Activated T-cell treated with anti-CD3 and anti-CD28 coated beads, Interleukin-2, amount 50 U/mL, for 48 hours (primary cell): Measurements from ENCODE around the gene CDC6.
A peak's percentile ranks its signal among the peaks of the same experiment; 100 is the strongest.

Source experiments
- DNase-seq, 2 experiments: peaks; one replicate each; pipeline ENCODE4 v3.0.0-alpha.2; 2020

The CDC6 gene

DNA sequence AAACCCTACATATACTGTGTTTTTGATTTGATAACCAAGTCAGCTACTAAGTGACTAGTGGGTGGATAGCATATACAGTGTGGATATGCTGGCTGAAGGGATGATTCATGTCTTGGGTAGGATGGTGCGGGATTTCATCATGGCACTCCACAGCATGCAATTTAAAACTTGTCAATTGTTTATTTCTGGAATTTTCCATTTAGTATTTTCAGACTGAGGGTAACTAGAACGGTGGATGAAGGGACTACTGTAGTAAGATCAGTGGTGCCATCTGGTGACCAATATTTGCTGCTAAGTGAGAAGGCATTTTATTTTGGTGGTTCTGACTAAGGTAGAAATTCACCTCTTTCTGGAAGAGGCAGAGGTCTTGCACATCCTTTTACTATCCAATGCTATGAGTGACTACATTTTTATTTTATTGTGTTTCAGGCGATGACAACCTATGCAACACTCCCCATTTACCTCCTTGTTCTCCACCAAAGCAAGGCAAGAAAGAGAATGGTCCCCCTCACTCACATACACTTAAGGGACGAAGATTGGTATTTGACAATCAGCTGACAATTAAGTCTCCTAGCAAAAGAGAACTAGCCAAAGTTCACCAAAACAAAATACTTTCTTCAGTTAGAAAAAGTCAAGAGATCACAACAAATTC, 3.1 kb downstream of the CDC6 start:
- DNase-seq: no peak

DNA sequence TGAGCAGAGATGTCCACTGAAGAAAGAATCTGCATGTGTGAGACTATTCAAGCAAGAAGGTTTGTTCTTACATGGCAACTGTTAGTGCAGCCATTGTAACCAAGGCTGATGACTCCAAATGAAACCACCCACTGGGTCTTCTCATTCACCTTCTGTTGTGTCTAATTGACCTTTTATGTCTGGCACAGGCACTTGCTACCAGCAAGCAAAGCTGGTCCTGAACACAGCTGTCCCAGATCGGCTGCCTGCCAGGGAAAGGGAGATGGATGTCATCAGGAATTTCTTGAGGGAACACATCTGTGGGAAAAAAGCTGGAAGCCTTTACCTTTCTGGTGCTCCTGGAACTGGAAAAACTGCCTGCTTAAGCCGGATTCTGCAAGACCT, 3.6 kb downstream of the CDC6 start:
- no peak for DNase-seq

DNA sequence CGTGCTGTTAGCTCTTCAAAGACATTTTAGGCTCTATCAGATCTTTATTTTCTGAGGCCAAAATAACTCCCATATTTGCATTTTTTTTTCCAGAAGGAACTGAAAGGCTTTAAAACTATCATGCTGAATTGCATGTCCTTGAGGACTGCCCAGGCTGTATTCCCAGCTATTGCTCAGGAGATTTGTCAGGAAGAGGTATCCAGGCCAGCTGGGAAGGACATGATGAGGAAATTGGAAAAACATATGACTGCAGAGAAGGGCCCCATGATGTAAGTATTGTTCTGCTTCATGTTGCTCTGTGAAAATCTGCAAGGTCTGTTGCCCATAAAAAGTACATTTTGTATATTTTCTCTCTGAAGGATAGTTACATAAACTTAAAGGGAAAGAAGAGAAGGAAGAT, 5.7 kb downstream of the CDC6 start:
- DNase-seq: no peak

DNA sequence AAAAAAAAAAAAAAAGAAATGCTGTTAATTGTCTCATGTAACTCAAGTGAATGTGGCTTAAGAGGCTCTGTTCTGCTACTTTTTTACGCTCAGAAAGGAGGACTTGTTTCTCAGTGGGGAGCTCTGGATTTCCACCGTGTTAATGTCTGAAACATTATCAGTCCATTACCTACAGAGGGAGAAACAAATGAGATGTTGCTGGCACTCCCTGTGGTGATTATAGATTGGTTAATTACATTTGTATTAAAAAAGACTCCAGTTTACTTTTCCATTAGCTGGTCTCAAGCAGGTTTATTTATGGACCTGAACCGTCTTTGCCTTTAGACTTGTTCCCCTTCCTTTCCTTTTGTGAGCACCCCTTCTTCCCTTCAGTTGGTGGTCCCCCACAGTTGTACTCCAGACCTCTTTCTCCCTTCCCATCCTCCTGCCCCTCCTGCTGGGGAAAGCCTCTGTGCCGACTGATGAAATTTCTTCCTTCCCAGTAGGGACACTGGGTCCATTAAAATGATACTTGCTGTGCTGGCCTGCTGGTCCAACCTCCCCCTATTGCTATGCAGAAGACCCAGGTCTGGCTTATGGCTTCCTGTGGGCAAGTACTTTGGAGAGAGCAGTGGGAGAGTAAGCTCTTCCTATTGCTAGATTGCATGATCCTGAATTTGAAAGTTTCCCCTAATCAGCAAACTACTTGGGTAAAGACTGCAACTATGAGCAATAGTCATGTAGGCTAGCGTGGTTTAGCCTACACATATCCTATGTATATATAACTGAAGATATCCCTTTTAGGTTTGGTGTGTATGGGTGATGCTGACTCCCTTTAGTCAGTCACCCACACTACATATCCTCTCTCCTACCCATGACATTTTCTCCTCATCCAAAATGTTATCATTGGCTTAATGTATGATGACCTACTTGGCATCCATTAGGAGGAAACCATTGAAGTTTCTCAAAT, 8.1 kb downstream of the CDC6 start:
- DNase-seq: no peak

DNA sequence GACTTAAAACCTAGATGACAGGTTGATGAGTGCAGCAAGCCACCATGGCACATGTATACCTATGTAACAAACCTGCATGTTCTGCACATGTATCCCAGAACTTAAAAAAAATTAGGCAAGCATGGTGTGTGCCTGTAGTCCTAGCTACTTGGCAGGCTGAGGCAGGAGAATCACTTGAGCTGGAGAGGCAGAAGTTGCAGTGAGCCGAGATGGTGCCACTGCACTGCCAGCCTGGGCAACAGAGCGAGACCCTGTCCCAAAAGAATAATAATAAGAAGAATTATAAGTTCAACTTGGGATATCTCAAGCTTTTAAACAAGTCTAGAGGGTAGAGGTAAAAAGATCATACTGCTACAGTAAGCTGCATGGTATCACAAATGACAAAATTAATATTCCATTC, 9.8 kb downstream of the CDC6 start:
- DNase-seq: no peak

DNA sequence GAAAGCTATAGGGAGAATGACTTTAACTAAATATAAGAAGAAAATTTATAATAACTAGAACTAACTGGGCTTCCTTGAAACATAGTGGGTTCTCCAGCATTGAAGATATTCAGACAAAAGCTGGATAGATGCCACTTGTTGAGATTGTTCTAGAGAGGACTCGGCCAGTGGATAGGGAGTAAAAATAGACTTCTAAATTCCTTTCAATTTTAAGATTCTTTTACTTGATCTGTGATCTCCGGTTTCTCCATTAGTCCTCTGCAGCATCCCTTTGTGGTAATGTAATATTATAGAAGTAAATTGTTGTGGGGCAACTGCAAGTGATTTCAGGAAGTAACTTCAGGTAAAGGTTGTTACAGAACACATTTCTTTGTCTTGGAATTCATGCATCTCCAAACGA, 11.0 kb downstream of the CDC6 start:
- DNase-seq: no peak

DNA sequence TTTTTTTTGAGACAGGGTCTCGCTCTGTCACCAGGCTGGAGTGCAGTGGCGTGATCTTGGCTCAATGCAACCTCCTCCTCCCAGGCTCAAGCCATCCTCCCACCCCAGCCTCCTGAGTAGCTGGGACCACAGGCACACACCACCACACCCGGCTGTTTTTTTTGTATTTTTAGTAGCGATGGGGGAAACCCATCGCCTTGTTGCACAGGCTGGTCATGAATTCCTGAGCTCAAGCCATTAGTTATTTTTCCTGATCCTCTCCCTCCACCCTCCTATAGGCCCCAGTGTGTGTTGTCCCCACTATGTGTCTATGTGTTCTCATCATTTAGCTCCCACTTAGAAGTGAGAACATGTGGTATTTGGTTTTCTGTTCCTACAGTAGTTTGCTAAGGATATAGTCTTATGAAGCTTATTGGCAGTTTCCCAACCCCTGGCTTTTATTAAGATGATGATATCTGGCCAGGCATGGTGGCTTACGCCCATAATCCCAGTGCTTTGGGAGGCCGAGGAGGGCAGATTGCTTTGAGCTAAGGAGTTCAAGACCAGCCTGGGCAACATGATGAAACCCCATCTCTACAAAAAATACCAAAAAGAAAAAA, 11.6 kb downstream of the CDC6 start:
- peak in 1 of 2 experiments; percentile 12 for DNase-seq

DNA sequence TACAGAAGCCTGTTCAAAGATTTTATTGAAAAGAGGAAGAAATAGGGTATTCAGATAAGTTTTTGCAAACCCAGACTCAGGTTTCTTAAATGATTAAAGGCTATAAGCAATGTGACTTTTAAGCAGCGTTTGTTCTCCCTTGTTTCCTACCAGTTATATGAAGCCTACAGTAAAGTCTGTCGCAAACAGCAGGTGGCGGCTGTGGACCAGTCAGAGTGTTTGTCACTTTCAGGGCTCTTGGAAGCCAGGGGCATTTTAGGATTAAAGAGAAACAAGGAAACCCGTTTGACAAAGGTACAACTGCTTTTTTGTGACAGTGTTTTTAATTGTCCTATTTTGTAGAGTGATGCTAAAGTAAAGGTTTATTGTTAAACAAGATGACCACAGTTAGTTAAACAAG, 13.6 kb downstream of the CDC6 start:
- DNase-seq: peak in 1 of 2 experiments; percentile 18

DNA sequence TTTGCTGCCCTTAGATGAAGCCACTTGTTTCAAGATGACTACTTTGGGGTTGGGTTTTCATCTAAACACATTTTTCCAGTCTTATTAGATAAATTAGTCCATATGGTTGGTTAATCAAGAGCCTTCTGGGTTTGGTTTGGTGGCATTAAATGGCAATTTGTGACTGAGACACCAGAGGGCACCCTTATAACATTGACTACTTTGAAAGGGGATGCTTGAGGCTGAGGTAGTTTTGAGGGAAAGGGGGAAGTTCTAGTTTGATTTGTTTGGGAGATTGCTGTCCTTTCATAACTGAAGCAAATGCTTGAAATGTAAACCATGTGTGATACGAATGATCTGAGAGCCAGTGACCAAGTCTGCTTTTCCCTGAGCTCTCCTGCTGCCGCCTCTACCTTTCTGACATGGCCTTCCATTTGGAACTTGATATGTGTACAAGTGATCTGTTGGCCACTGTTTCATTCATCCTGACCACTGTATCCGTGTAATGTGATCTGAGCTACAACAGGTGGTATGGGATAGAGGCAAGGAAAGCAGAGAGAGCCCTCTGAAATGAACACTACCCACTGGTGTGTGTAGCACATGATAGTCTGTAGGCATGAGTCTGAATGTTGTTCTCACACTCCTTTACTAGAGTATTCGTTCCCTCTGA, 15.5 kb downstream of the CDC6 start:
- DNase-seq: peak; percentile 35 to 44

DNA sequence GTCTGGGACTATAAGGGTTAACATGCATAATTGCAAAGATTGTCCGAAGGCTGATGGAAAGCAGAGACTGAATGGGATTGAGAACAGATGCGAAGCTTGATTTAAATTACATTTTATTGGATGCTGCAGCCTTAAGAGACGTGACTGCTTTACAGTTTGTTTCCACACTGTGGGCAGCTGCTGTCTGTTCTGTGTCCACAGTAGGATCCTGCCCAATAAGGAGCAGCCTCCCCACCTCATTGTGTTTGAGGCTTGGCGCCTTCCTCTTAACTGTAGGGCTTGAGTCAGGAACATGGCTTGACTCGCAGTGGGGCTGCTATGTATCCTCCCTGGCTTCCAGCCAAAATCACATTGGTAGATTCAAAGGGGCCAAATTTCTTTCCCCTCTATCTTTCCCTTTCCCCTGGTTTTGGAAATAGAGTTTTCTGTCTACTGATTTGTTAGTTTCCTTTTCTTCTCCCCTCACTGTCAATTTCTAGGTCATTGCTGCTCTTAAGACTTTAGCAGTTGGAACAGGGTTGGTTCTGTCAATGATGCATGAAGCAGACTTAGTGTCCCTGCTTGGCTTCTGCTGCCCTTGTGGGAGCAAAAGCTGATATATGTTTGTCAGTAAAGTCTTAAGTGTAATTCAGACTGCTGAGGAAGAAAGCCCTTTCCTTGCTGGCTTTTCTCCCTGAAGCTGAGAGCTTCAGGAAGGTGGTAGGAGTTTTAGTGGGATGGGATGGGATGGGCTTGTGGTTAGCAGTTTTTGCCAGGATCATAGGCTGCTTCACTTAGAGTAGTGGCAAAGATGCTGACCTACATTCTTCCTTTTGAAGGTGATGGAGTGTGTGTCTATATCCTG, 16.3 kb downstream of the CDC6 start:
- peak; percentile 18 to 23 for DNase-seq

DNA sequence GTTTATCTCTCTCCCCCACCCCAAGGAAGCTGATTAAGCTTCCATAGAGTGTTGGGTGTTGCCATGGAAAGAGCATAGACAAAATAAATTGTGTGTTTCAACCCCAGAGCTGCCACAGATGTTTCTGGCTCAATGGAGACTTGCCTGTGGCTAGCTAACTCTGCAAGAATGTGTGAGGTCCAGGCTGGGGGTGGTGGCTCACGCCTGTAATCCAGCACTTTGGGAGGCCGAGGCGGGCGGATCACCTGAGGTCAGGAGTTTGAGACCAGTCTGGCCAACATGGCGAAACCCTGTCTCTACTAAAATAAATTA, 16.8 kb downstream of the CDC6 start:
- peak in 1 of 2 experiments; percentile 17 for DNase-seq

DNA sequence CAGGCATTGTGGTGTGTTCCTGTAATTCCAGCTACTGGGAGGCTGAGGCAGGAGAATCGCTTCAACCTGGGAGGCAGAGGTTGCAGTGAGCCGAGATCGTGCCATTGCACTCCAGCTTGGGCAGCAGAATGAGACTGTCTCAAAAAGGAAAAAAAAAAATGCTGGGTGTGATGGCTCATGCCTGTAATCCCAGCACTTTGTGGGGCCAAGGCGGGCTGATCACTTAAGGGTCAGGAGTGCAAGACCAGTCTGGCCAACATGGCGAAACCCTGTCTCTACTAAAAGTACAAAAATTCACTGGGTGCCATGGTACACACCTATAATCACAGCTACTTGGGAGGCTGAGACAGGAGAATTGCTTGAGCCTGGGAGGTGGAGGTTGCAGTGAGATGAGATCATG, 17.2 kb downstream of the CDC6 start:
- peak; percentile 21 to 23 for DNase-seq

DNA sequence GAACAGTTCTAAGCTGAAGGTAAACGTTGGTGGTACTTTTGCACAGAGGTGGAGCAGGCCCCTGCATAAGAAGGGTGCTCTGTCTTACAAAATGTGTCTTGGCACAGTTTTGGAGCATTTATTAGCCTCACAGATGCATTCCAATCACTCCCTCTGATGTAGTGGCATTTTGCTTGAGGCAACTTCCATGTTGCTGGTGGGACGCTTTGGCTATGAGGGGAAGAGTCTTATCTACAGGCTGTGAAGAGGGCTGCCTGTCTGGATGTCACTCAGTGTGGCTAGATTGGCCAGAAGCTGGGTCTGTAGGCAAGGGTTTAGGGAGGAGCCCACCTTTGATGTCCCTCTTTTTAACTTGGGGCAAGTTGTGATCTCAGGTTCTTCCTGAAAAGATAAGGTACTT, 18.7 kb downstream of the CDC6 start:
- DNase-seq: peak in 1 of 2 experiments; percentile 22

DNA sequence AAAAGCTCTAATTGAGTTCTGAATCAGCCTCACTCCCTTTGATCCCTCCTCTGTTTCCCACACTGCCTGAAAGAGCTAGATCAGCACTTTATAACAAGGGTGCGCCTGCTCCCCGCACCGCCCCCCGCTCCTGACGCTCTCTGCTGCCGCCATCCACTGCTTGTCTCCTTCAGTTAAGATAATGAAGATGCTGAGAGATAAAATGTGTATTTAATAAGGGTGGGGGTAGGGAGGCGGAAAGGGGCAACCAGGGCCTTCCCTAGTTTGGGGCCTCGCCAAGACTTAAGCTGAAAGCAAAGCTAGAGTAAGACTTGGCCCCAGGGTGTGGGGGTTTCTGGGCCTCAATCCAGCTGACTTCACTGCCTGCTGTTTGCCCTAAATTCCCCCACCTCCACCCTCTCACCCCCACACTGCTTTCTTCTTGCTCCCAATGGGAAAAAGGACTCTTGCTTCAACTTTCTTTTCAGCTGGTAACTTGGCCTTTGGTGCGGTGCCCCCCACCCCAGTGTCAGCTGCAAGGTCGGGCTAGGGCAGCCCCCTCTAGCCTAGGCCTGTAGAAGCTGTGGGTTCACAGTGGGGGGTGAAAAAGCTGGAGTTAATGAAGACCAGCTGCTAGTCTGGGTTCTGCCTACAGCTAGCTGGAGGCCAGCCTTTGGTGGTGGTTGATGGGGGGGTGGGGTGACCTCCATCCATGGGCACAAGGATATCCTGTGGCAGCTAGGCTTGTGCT, 19.5 kb downstream of the CDC6 start:
- peak; percentile 40 to 42 for DNase-seq

DNA sequence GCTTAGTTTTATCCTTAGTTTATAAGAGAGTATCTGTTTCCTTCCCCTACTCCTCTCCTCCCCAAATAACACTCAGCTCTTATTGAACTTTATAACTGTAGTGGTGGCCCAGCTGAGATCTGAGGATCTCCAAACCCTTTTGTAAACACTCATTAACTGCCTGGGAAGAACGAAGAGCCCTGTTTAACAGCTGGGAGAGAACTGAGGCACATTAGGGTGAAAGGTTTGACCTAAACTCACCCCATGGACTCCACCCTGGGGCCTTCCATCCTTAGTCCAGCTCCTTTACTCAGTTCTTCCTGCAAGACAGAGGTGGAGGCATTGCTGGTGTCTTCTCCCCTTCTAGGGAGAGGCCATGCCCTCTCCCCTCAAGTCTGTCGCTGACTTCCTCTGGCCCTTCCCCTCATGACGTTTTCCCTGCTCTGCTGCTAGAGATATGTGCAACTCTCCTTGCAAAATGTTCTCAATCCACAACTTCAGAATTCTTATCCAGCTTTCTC, 20.1 kb downstream of the CDC6 start:
- DNase-seq: peak; percentile 25 to 27

DNA sequence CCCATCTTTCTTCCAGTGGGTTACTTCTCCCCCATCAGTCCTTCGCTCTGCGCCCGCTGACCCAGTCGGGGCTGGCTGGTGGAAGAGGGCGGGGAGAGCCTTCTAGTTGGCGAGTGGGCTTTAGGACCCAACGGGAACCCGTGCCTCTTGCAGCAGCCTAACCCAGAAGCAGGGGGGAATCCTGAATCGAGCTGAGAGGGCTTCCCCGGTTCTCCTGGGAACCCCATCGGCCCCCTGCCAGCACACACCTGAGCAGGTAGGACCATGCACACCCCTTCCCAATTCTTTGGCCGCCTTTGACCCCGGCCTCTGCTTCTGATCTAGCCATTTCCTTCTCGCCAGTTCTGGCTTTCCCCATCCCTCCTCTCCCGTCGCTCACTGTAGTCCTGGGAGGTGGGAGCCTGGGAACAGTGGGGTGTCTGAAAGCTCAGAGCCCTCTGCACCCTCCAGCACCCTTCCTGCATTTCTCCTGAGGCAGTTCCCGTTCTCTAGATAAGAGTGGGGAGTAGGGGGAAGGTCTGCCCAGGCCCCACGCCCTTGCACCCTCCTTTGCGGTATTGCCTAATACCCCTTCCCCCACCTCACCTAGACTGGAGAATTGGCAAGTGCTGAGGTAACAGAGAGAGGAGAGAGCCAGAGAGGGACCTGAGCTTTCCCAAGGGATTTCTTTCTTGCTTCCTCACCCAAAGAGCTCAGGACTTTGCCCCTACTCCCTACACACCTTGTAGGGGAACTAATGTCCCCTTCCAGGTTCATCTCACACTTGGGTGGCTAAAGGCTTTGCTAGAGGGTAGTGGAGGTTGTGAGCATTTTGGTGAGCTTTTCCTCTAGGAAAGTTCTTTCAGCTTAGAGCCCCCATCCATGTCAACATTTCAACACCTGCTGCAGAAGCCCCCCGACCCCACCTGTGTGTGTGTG, 21.6 kb downstream of the CDC6 start, which contains the start of gene RARA:
RARA (plus strand) TSS at position 150 of the 918 bp plus-strand sequence. CDS start 22,039 bp downstream, outside the sequence.
- peak in 1 of 2 experiments; percentile 55 for DNase-seq

DNA sequence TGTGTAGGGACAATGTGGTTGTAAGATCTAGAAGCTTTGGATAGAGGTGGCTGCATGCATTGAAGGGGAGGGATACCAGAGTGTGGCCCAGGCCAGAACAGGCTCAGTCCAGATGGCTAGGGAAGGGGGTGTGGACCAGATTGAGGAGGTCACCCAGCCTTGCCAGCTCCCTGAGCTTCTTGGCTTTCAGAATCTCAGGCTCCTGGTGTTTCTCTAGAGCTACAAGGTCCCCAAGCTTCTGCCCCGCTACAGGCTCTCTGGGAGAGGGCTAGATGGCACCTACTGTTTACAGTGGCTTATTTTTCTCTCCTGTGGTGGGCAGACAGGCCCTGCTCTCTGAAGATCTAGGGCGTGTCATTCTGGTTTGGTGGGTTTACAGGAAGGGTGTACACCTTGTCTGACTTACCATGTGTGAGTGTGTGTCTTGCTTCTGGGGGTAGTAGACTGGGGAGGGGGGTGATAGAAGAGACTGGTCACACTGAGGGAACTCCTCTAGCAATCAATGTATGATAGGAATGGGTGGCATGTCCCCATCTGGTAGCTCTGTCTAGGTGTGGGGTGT, 22.4 kb downstream of the CDC6 start:
- peak in 1 of 2 experiments; percentile 23 for DNase-seq

DNA sequence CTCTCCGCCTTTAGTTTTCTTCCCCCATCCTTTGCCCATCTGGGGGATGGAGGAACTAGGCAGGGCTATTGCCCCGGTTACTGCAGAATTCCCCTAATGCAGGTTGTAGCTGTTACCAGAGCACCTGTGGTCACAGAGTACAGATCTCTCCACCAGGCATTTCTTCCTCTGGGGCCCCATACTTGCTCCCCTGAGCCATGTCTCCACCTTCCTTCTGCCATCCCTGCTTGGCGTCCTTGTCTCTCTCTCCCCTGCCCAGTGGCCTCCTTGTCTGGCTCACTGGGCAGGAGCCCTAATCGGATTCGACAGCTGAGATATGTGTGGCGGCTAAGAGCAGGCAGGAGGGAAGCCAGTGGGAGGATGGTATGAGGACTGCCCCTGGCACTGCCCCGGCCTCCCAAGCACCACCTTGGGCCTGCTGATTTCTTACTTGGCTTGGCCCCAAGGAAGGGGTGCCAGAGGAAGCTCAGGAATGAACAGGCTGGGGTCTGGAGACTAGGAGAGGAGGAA, 23.3 kb downstream of the CDC6 start:
- peak in 1 of 2 experiments; percentile 20 for DNase-seq

DNA sequence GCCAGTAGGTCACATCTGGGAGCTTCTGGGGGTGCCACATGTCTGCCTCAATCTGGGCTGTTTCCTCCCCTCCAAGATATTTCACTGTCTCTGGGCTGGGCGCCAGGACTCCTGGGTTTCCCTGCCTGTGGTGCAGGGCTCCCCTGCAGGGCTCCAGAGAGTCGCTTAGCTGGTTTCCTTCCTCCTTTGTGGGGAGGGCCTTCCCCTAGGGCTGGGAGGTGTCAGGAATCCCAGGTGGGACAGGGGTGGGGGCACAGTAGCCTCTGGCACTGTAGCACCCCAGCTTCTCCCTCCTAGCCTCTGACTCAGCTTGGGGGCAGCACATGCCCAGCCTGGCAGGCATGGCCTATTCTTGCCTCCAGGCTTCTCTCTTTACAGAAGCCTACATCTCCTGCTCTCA, 23.9 kb downstream of the CDC6 start:
- no peak for DNase-seq
